HCT116 (cell line): ENCODE measurements around the gene ZBTB7C. TPM values are rescaled to one million over a fixed set of nuclear protein-coding genes. Genes with fewer than 3 reads are reported as not detected.

Source experiments
- ATAC-seq: fragments of 200-7000 bp; cut with Tn5 transposase; 2 replicates; pipeline ENCODE4 v1.9.1; 2020; ENCODE audit warnings: mild to moderate bottlenecking, moderate library complexity
- BruUV-seq: library from RNA; stranded (reverse); fragments of 400-500 nt; replicated peaks from 2 replicates; lab custom pipeline; 2021; lab: Mats Ljungman, UMichigan
- CTCF ChIA-PET: fragments of 300-600 bp; sonication (Branson Sonifier 250); formaldehyde crosslinking; loops from one replicate; lab custom pipeline; 2021; ENCODE audit warnings: antibody characterized with exemption; lab: Charles Lee
- POLR2A ChIA-PET: fragments of 300-600, 350-600 bp; sonication (Branson Sonifier 250); formaldehyde crosslinking; loops from one replicate; lab custom pipeline; 2021; ENCODE audit warnings: antibody characterized with exemption; lab: Charles Lee
- RAD21 ChIA-PET, 2 experiments: fragments of 300-600 bp; sonication (Branson Sonifier 250); formaldehyde crosslinking; loops; one replicate each; lab custom pipeline; 2023; ENCODE audit warnings: low total read pairs in 2 of 2; ENCODE audit not compliant: uncharacterized antibody in 2 of 2, unreplicated experiment in 2 of 2, low non-redundant PET in 1 of 2; lab: Charles Lee
- DNase-seq: peaks from one replicate; pipeline ENCODE4 v3.0.0-alpha.2; 2010; ENCODE audit warnings: low read depth, low spot score
- H2AFZ ChIP-seq: fragments of 200-600 bp; shearing (Covaris generic), sonication (generic); 2 replicates; pipeline ENCODE4 v1.6.1; 2017; ENCODE audit warnings: low read depth, mixed run types, mixed read lengths, antibody characterized with exemption, low read length; ENCODE audit not compliant: poor library complexity, severe bottlenecking
- H3K27ac ChIP-seq: 2 replicates; pipeline ENCODE4 v1.5.1; 2012; ENCODE audit warnings: low read depth, low read length
- H3K27me3 ChIP-seq: fragments of 200-600 bp; sonication (generic); 2 replicates; pipeline ENCODE4 v1.6.1; 2016; ENCODE audit warnings: mixed run types, low read length, mixed read lengths; ENCODE audit not compliant: insufficient read depth
- H3K36me3 ChIP-seq, 2 experiments: fragments of 200-500 bp in 1 of 2; fragments of 200-600 bp in 1 of 2; sonication (Bioruptor generic) in 1 of 2; sonication (generic) in 1 of 2; 2 replicates each; pipeline versions ENCODE4 v1.5.1 to v1.6.1; 2014 to 2016; ENCODE audit warnings: low read length in 2 of 2, inconsistent platforms in 1 of 2, mixed read lengths in 1 of 2, mixed run types in 1 of 2; ENCODE audit not compliant: insufficient read depth in 2 of 2, control insufficient read depth in 1 of 2
- H3K4me1 ChIP-seq, 2 experiments: fragments of 200-600 bp in 1 of 2; sonication (generic) in 1 of 2; 2 replicates each; pipeline versions ENCODE4 v1.5.1 to v1.6.1; 2012 to 2017; ENCODE audit warnings: low read length in 2 of 2, inconsistent platforms in 1 of 2, mild to moderate bottlenecking in 1 of 2, mixed read lengths in 1 of 2, mixed run types in 1 of 2, moderate library complexity in 1 of 2; ENCODE audit not compliant: insufficient read depth in 2 of 2, control insufficient read depth in 1 of 2
- H3K4me2 ChIP-seq: fragments of 200-600 bp; sonication (generic); 2 replicates; pipeline ENCODE4 v1.6.1; 2017; ENCODE audit warnings: mixed run types, low read length, mixed read lengths
- H3K4me3 ChIP-seq, 2 experiments: fragments of 200-600 bp in 1 of 2; sonication (generic) in 1 of 2; replicated peaks in 1 of 2; 2 replicates each; pipeline ENCODE4 v1.5.1; 2011 to 2016; ENCODE audit warnings: low read length in 2 of 2, control low read depth in 1 of 2, low read depth in 1 of 2, mild to moderate bottlenecking in 1 of 2, mixed read lengths in 1 of 2, mixed run types in 1 of 2
- H3K79me2 ChIP-seq: fragments of 200-600 bp; sonication (generic); 2 replicates; pipeline ENCODE4 v1.6.1; 2017; ENCODE audit warnings: mild to moderate bottlenecking, mixed run types, low read length, moderate library complexity, mixed read lengths; ENCODE audit not compliant: insufficient read depth
- H3K9ac ChIP-seq: fragments of 200-600 bp; sonication (generic); 2 replicates; pipeline ENCODE4 v1.6.1; 2016; ENCODE audit warnings: low read length, mixed read lengths
- H3K9me2 ChIP-seq: fragments of 200-600 bp; sonication (generic), shearing (Covaris generic); 2 replicates; pipeline ENCODE4 v1.6.1; 2017; ENCODE audit warnings: mixed run types, mild to moderate bottlenecking, moderate library complexity; ENCODE audit not compliant: insufficient read depth
- H3K9me3 ChIP-seq, 2 experiments: fragments of 200-500 bp in 1 of 2; fragments of 200-600 bp in 1 of 2; sonication (Bioruptor generic) in 1 of 2; sonication (generic) in 1 of 2; 2 replicates each; pipeline ENCODE4 v1.6.1; 2014 to 2017; ENCODE audit warnings: low read length in 2 of 2, mixed read lengths in 2 of 2, inconsistent platforms in 1 of 2, low read depth in 1 of 2, mild to moderate bottlenecking in 1 of 2, mixed run types in 1 of 2, moderate library complexity in 1 of 2; ENCODE audit not compliant: control insufficient read depth in 1 of 2, insufficient read depth in 1 of 2
- H4K20me1 ChIP-seq: fragments of 200-600 bp; sonication (generic), shearing (Covaris generic); 2 replicates; pipeline ENCODE4 v1.6.1; 2017; ENCODE audit warnings: mixed run types, mild to moderate bottlenecking, moderate library complexity; ENCODE audit not compliant: insufficient read depth
- CBX3 ChIP-seq: IDR thresholded peaks from 2 replicates; pipeline ENCODE4 v1.6.1; 2012; ENCODE audit warnings: low read depth
- CEBPB ChIP-seq: IDR thresholded peaks from 2 replicates; pipeline ENCODE4 v1.6.1; 2012; ENCODE audit warnings: low read depth
- EGR1 ChIP-seq: IDR thresholded peaks from 2 replicates; pipeline ENCODE4 v1.6.1; 2012; ENCODE audit warnings: low read depth
- EZH2phosphoT487 ChIP-seq: fragments of 200-600 bp; IDR thresholded peaks from 2 replicates; pipeline ENCODE4 v1.6.1; 2018; ENCODE audit warnings: antibody characterized with exemption, borderline replicate concordance
- JUND ChIP-seq: IDR thresholded peaks from 2 replicates; pipeline ENCODE4 v1.6.1; 2012
- POLR2AphosphoS5 ChIP-seq: IDR thresholded peaks from 2 replicates; pipeline ENCODE4 v1.6.1; 2011; ENCODE audit warnings: mild to moderate bottlenecking, low read depth, low read length, moderate library complexity
- SIN3A ChIP-seq: IDR thresholded peaks from 2 replicates; pipeline ENCODE4 v1.6.1; 2012; ENCODE audit warnings: low read depth
- SP1 ChIP-seq: IDR thresholded peaks from 2 replicates; pipeline ENCODE4 v1.6.1; 2012; ENCODE audit warnings: low read depth
- YY1 ChIP-seq: IDR thresholded peaks from 2 replicates; pipeline ENCODE4 v1.6.1; 2011; ENCODE audit warnings: low read length, low read depth, moderate library complexity, mild to moderate bottlenecking; ENCODE audit not compliant: insufficient replicate concordance; ENCODE audit errors: extremely low read depth
- ZFX ChIP-seq: fragments of 450-650 bp; IDR thresholded peaks from 2 replicates; pipeline ENCODE4 v1.6.1; 2017
- intact Hi-C: fragments of 100-400 bp; cut with micrococcal nuclease; formaldehyde crosslinking; loops from 2 replicates; pipeline ENCODE4 v1.10.0; 2022
- total RNA-seq: library from RNA; stranded (reverse); gene quantifications from one replicate; pipeline ENCODE4 v1.2.1, GENCODE V29; 2021; ENCODE audit not compliant: unreplicated experiment
- TF ChIP-seq, protein P1 (sequence below): IDR thresholded peaks from 2 replicates; pipeline ENCODE4 v1.6.1; 2012
- TF ChIP-seq, protein P2 (sequence below), 3 experiments: fragments of 200-600 bp in 1 of 3; sonication (generic) in 1 of 3; IDR thresholded peaks in 2 of 3; conservative IDR thresholded peaks in 1 of 3; 2 replicates each; pipeline ENCODE4 v1.5.1; 2012 to 2017; ENCODE audit warnings: low read depth in 2 of 3, low read length in 2 of 3, antibody characterized with exemption in 1 of 3, borderline replicate concordance in 1 of 3, control low read depth in 1 of 3, mild to moderate bottlenecking in 1 of 3, mixed read lengths in 1 of 3, mixed run types in 1 of 3, moderate library complexity in 1 of 3; ENCODE audit not compliant: insufficient read depth in 1 of 3
- TF ChIP-seq, protein P3 (sequence below): IDR thresholded peaks from 2 replicates; pipeline ENCODE4 v1.6.1; 2012

Gene ZBTB7C
- total RNA-seq, 1 experiment from 2014 or later, result 0.37 TPM

DNA sequence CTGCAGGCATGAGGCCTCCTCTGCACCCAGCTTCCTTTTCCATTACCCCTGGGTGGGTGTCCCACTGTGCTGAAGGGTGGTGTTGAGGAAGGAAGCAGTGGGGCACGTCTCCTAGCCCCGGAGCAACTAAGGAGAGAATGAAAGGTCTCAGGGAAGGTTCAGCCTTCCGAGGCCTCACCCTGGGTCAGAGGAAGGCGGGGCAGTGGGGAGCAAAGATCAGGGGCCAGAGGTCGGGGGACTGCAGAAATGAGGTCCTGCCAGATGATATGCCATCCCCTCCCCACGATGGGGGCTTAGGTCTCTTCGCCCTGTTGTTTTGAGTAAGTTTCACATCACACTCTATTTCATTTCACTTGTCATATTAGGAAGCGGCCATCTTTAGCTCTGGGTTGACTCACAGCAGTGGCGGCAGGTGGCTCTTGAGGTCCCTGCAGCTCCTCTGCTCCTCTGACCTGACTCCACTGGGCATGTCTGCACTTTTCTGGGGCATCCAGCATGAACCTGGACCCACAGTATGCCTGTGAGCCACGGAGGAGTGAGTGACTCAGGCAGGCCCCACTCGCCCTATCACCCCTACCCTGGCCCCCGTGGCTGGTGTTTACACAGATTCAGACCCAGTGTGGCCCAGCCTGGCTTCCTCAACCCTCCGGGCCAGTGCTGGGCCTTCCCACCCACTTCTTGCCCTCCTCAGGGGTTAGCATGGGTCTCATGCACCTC is 325.0 kb downstream of the ZBTB7C start:
- ChIA-PET RAD21 (no interaction called here), CTCF (no interaction called here), POLR2A (no interaction called here)
- H3K9ac ChIP-seq, result no peak overlapping the region
- DNase-seq (no peak), ATAC-seq (no peak)
- H3K4me1 ChIP-seq, result no peaks in the 10 kb centered on the region
- intact Hi-C loops, result no loop called here
- H3K36me3 ChIP-seq, result no peaks in the 10 kb centered on the region
- no peaks in the 10 kb centered on the region for H3K9me2 ChIP-seq
- H2AFZ ChIP-seq, result no peak overlapping the region
- no peak overlapping the region for H3K27ac ChIP-seq
- no peaks in the 10 kb centered on the region for H4K20me1 ChIP-seq
- H3K79me2 ChIP-seq, result no peaks in the 10 kb centered on the region
- no TSS peak for BruUV-seq
- no peak overlapping the region for H3K4me3 ChIP-seq
- no peak for TF ChIP-seq ZFX
- TF ChIP-seq, protein P1, sequence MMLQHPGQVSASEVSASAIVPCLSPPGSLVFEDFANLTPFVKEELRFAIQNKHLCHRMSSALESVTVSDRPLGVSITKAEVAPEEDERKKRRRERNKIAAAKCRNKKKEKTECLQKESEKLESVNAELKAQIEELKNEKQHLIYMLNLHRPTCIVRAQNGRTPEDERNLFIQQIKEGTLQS, result no peak
- TF ChIP-seq, protein P2, sequence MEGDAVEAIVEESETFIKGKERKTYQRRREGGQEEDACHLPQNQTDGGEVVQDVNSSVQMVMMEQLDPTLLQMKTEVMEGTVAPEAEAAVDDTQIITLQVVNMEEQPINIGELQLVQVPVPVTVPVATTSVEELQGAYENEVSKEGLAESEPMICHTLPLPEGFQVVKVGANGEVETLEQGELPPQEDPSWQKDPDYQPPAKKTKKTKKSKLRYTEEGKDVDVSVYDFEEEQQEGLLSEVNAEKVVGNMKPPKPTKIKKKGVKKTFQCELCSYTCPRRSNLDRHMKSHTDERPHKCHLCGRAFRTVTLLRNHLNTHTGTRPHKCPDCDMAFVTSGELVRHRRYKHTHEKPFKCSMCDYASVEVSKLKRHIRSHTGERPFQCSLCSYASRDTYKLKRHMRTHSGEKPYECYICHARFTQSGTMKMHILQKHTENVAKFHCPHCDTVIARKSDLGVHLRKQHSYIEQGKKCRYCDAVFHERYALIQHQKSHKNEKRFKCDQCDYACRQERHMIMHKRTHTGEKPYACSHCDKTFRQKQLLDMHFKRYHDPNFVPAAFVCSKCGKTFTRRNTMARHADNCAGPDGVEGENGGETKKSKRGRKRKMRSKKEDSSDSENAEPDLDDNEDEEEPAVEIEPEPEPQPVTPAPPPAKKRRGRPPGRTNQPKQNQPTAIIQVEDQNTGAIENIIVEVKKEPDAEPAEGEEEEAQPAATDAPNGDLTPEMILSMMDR (IDR thresholded peaks at IDR 0.05 in 2 of 3, conservative IDR thresholded peaks at IDR 0.05 in 1 of 3; ENCODE audit: borderline replicate concordance in 1 of 3, insufficient read depth in 1 of 3, low read depth in 2 of 3, low read length in 2 of 3), result no peak
- no peak for TF ChIP-seq EGR1
- TF ChIP-seq CBX3, result no peak
- no peak for TF ChIP-seq SP1
- TF ChIP-seq POLR2AphosphoS5, result no peak
- no peak for TF ChIP-seq YY1
- no peak for TF ChIP-seq EZH2phosphoT487
- TF ChIP-seq JUND, result no peak
- TF ChIP-seq, protein P3, sequence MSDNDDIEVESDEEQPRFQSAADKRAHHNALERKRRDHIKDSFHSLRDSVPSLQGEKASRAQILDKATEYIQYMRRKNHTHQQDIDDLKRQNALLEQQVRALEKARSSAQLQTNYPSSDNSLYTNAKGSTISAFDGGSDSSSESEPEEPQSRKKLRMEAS, result no peak
- TF ChIP-seq SIN3A, result no peak
- no peak for TF ChIP-seq CEBPB
- no peaks in the 10 kb centered on the region for H3K9me3 ChIP-seq
- no peak overlapping the region for H3K4me2 ChIP-seq
- no peaks in the 10 kb centered on the region for H3K27me3 ChIP-seq
